Measurements from ENCODE around the gene ATOH8.

- no peak for TF ChIP-seq CTCF (IDR thresholded peaks at IDR 0.05; ENCODE audit: borderline replicate concordance, extremely low read depth, low read length, poor library complexity, severe bottlenecking)
- no peak for TF ChIP-seq EZH2 (IDR thresholded peaks at IDR 0.05; ENCODE audit: borderline replicate concordance, low read depth, low read length, severe bottlenecking)
Observed at GRCh38 chr2:85831735-85832134, 77.9 kb downstream of the ATOH8 start.

All from DND-41 (cell line).